ENCODE results near the gene SH2D1A. TPM values are rescaled to one million over a fixed set of nuclear protein-coding genes. Genes with fewer than 3 reads are reported as not detected.

Gene SH2D1A
- total RNA-seq, 1 donor from 2014 or later: 0.74 TPM

- no peak for DNase-seq (ENCODE audit: extremely low spot score in 2 of 2)
- no peak overlapping the region for H3K4me3 ChIP-seq
- H3K27me3 ChIP-seq: no peaks in the 10 kb centered on the region
- no peaks in the 10 kb centered on the region for H3K4me1 ChIP-seq
- no peaks in the 10 kb centered on the region for H3K36me3 ChIP-seq
- intact Hi-C loops (cut with DNase I): no loop called here
- TF ChIP-seq POLR2A (IDR thresholded peaks at IDR 0.05) (no peak), CTCF (IDR thresholded peaks at IDR 0.05) (no peak), POLR2AphosphoS5 (IDR thresholded peaks at IDR 0.05; ENCODE audit: insufficient read depth in 1 of 2, low read depth in 1 of 2) (no peak)
- H3K27ac ChIP-seq: no peak overlapping the region
- H3K9me3 ChIP-seq: no peaks in the 10 kb centered on the region
Observed at GRCh38 chrX:124337916-124338315, 8.4 kb upstream of the SH2D1A start.

- Histone ChIP-seq H3K27me3 (no peaks in the 10 kb centered on the region), H3K4me1 (no peaks in the 10 kb centered on the region), H3K36me3 (no peaks in the 10 kb centered on the region), H3K9me3 (no peaks in the 10 kb centered on the region), H3K27ac (no peak overlapping the region), H3K4me3 (no peak overlapping the region)
- TF ChIP-seq CTCF (IDR thresholded peaks at IDR 0.05) (no peak), POLR2A (IDR thresholded peaks at IDR 0.05) (no peak), POLR2AphosphoS5 (IDR thresholded peaks at IDR 0.05; ENCODE audit: insufficient read depth in 1 of 2, low read depth in 1 of 2) (no peak)
- intact Hi-C loops (cut with DNase I): no loop called here
- DNase-seq (ENCODE audit: extremely low spot score in 2 of 2): no peak
Observed at GRCh38 chrX:124338733-124339514, 7.4 kb upstream of the SH2D1A start.

GRCh38 chrX:124341396-124342132 lies 4.8 kb upstream of the SH2D1A start:
- Histone ChIP-seq H3K9me3 (no peaks in the 10 kb centered on the region), H3K27ac (no peak overlapping the region), H3K36me3 (no peaks in the 10 kb centered on the region), H3K27me3 (no peaks in the 10 kb centered on the region), H3K4me3 (no peak overlapping the region), H3K4me1 (no peaks in the 10 kb centered on the region)
- no peak for DNase-seq (ENCODE audit: extremely low spot score in 2 of 2)
- no peak for TF ChIP-seq CTCF (IDR thresholded peaks at IDR 0.05)
- TF ChIP-seq POLR2AphosphoS5 (IDR thresholded peaks at IDR 0.05; ENCODE audit: insufficient read depth in 1 of 2, low read depth in 1 of 2): no peak
- no peak for TF ChIP-seq POLR2A (IDR thresholded peaks at IDR 0.05)
- intact Hi-C loops (cut with DNase I): no loop called here

GRCh38 chrX:124342174-124342867 lies 4.0 kb upstream of the SH2D1A start:
- DNase-seq (ENCODE audit: extremely low spot score in 2 of 2): no peak
- Histone ChIP-seq H3K4me1 (no peaks in the 10 kb centered on the region), H3K27ac (no peak overlapping the region), H3K4me3 (no peak overlapping the region), H3K9me3 (no peaks in the 10 kb centered on the region), H3K27me3 (no peaks in the 10 kb centered on the region), H3K36me3 (no peaks in the 10 kb centered on the region)
- TF ChIP-seq CTCF (IDR thresholded peaks at IDR 0.05) (no peak), POLR2A (IDR thresholded peaks at IDR 0.05) (no peak), POLR2AphosphoS5 (IDR thresholded peaks at IDR 0.05; ENCODE audit: insufficient read depth in 1 of 2, low read depth in 1 of 2) (no peak)
- intact Hi-C loops (cut with DNase I): no loop called here

Data from vagina (tissue), 2 donors.